ENCODE results near the gene MKI67. TPM values are rescaled to one million over a fixed set of nuclear protein-coding genes. Genes with fewer than 3 reads are reported as not detected.

MKI67 gene
- total and polyA plus RNA-seq, 9 of the 15 experiments (the other 6 are each of a cell fraction or from before 2014, with no cell fraction given): 11.8 to 86.5 (median 36.0) TPM

GRCh38 chr10:128056303-128057050, 69.7 kb downstream of the MKI67 start:
- no peak overlapping the region for H2AFZ ChIP-seq (ENCODE audit: low read depth, low read length)
- DNase-seq (ENCODE audit: extremely low read depth in 1 of 4, low spot score in 3 of 4): no peak
- 1% methylated on average over 17 of the region's 17 CpGs for WGBS (ENCODE audit: insufficient coverage, low coverage, missing lambda C conversion rate)
- H4K20me1 ChIP-seq (replicated peaks; ENCODE audit: control insufficient read depth, insufficient read depth, low read length): no peaks in the 10 kb centered on the region
- no peaks in the 10 kb centered on the region for H3K9me3 ChIP-seq (replicated peaks; ENCODE audit: control insufficient read depth, insufficient read depth, low read depth, low read length)
- no peaks in the 10 kb centered on the region for H3K79me2 ChIP-seq (ENCODE audit: control insufficient read depth, insufficient read depth, low read length)
- no peak overlapping the region for H3K4me3 ChIP-seq
- peaks cover 0 to 40% of the 10 kb centered on the region in 2 experiments; a peak in 3 of 5 replicates for H3K27me3 ChIP-seq (ENCODE audit: control insufficient read depth in 2 of 2, insufficient read depth in 2 of 2, low read length in 2 of 2)
- no peak for FAIRE-seq
- no peaks in the 10 kb centered on the region for H3K9me1 ChIP-seq (ENCODE audit: control insufficient read depth, insufficient read depth, low read length)
- BruUV-seq (replicated peaks): no TSS peak
- H3K4me1 ChIP-seq (replicated peaks in 1 of 2; ENCODE audit: control insufficient read depth in 2 of 2, insufficient read depth in 2 of 2, low read length in 2 of 2): no peaks in the 10 kb centered on the region
- intact Hi-C loops (cut with micrococcal nuclease): no loop called here
- H3K27ac ChIP-seq (ENCODE audit: extremely low read depth, low read depth, low read length): no peak overlapping the region
- H3K36me3 ChIP-seq (ENCODE audit: control insufficient read depth, insufficient read depth, low read length): no peaks in the 10 kb centered on the region
- ATAC-seq: no peak
- no peak overlapping the region for H3K4me2 ChIP-seq (ENCODE audit: insufficient read depth, low read length)
- no peak overlapping the region for H3K9ac ChIP-seq (ENCODE audit: insufficient read depth in 1 of 2, low read depth in 2 of 2, low read length in 2 of 2)
- POLR2A ChIA-PET: interaction anchor here (0.6 kb wide), 1 partner anchor 21 kb away, joined by 3 read pairs; no protein-coding TSS in a partner anchor
- CTCF ChIA-PET (ENCODE audit: low intra/inter-chr PET ratio): no interaction called here
- in situ Hi-C loops (cut with MboI): no loop called here
- TF ChIP-seq TAF1 (IDR thresholded peaks at IDR 0.05; ENCODE audit: control insufficient read depth, extremely low read depth, insufficient read depth, low read length, severe bottlenecking): no peak
- no peak for TF ChIP-seq ZBTB8A (IDR thresholded peaks at IDR 0.05; ENCODE audit: partially characterized antibody)
- no peak for TF ChIP-seq ZBTB5 (IDR thresholded peaks at IDR 0.05)
- no peak for TF ChIP-seq CBX3 (IDR thresholded peaks at IDR 0.05; ENCODE audit: borderline replicate concordance in 1 of 2, low read length in 2 of 2)
- no peak for TF ChIP-seq ZNF512 (tag; IDR thresholded peaks at IDR 0.05)
- no peak for TF ChIP-seq CTCF (IDR thresholded peaks at IDR 0.05 in 2 of 3, conservative IDR thresholded peaks at IDR 0.05 in 1 of 3; ENCODE audit: insufficient read depth in 2 of 3, low read depth in 1 of 3, low read length in 3 of 3)
- no peak for TF ChIP-seq VEZF1 (CRISPR knock-in tag; IDR thresholded peaks at IDR 0.05)
- TF ChIP-seq RBM15 (IDR thresholded peaks at IDR 0.05; ENCODE audit: insufficient read depth, low read length): no peak
- no peak for TF ChIP-seq STAT5A (IDR thresholded peaks at IDR 0.05; ENCODE audit: borderline replicate concordance, low read length)
- no peak for TF ChIP-seq ZNF232 (CRISPR knock-in tag; IDR thresholded peaks at IDR 0.05)
- no peak for TF ChIP-seq POLR2G (IDR thresholded peaks at IDR 0.05; ENCODE audit: low read depth, low read length)
- TF ChIP-seq MYBL2 (IDR thresholded peaks at IDR 0.05; ENCODE audit: low read depth): no peak
- no peak for TF ChIP-seq MYBL2 (CRISPR knock-in tag; IDR thresholded peaks at IDR 0.05; ENCODE audit: borderline replicate concordance)
- TF ChIP-seq TSC22D4 (tag; IDR thresholded peaks at IDR 0.05): no peak

Measured in K562 (cell line).